Trophoblast cell (in vitro differentiated cells and primary cell): ENCODE results near the gene CCNH.
A peak's percentile ranks its signal among the peaks of the same experiment; 100 is the strongest.

ENCODE experiments used
- DNase-seq, 2 donors: peaks; one replicate each; pipeline ENCODE4 v3.0.0-alpha.2; 2016
- H2AFZ ChIP-seq: 2 replicates; pipeline ENCODE4 v1.6.1; 2013; ENCODE audit warnings: low read length, moderate library complexity, mild to moderate bottlenecking; ENCODE audit not compliant: insufficient read depth, poor library complexity
- H2AK5ac ChIP-seq: 2 replicates; pipeline ENCODE4 v1.6.1; 2013; ENCODE audit warnings: mild to moderate bottlenecking, low read length
- H2BK120ac ChIP-seq: 2 replicates; pipeline ENCODE4 v1.6.1; 2013; ENCODE audit warnings: low read length, mild to moderate bottlenecking, moderate library complexity; ENCODE audit not compliant: insufficient read depth, poor library complexity
- H2BK12ac ChIP-seq: 2 replicates; pipeline ENCODE4 v1.6.1; 2013; ENCODE audit warnings: mild to moderate bottlenecking, low read length, moderate library complexity
- H2BK5ac ChIP-seq: 2 replicates; pipeline ENCODE4 v1.6.1; 2013; ENCODE audit warnings: low read length, low read depth, moderate library complexity, mild to moderate bottlenecking; ENCODE audit not compliant: poor library complexity
- H3K14ac ChIP-seq: 2 replicates; pipeline ENCODE4 v1.6.1; 2013; ENCODE audit warnings: mild to moderate bottlenecking, low read length
- H3K18ac ChIP-seq: 2 replicates; pipeline ENCODE4 v1.6.1; 2013; ENCODE audit warnings: mild to moderate bottlenecking, low read length
- H3K23ac ChIP-seq: 2 replicates; pipeline ENCODE4 v1.6.1; 2013; ENCODE audit warnings: low read length
- H3K27ac ChIP-seq: 2 replicates; pipeline ENCODE4 v1.5.1; 2013; ENCODE audit warnings: low read depth, mild to moderate bottlenecking, inconsistent platforms, low read length, moderate library complexity
- H3K27me3 ChIP-seq: 2 replicates; pipeline ENCODE4 v1.6.1; 2013; ENCODE audit warnings: inconsistent platforms, mild to moderate bottlenecking, low read length, moderate library complexity; ENCODE audit not compliant: insufficient read depth
- H3K36me3 ChIP-seq, 2 experiments: 1 replicate in 1 of 2; 2 replicates in 1 of 2; pipeline ENCODE4 v1.6.1; 2013; ENCODE audit warnings: low read length in 2 of 2, mild to moderate bottlenecking in 2 of 2, moderate library complexity in 1 of 2; ENCODE audit not compliant: insufficient read depth in 2 of 2, control insufficient read depth in 1 of 2
- H3K4ac ChIP-seq: 2 replicates; pipeline ENCODE4 v1.6.1; 2013; ENCODE audit warnings: low read depth, mild to moderate bottlenecking, low read length, moderate library complexity
- H3K4me1 ChIP-seq, 2 experiments: 1 replicate in 1 of 2; 2 replicates in 1 of 2; pipeline ENCODE4 v1.6.1; 2013; ENCODE audit warnings: low read length in 2 of 2, mild to moderate bottlenecking in 2 of 2, moderate library complexity in 1 of 2; ENCODE audit not compliant: insufficient read depth in 2 of 2, control insufficient read depth in 1 of 2
- H3K4me2 ChIP-seq: 2 replicates; pipeline ENCODE4 v1.6.1; 2013; ENCODE audit warnings: inconsistent platforms, mild to moderate bottlenecking, low read length, moderate library complexity
- H3K4me3 ChIP-seq: 2 replicates; pipeline ENCODE4 v1.5.1; 2013; ENCODE audit warnings: mild to moderate bottlenecking, low read depth, low read length, inconsistent platforms
- H3K79me1 ChIP-seq: one replicate; pipeline ENCODE4 v1.6.1; 2013; ENCODE audit warnings: low read length
- H3K79me2 ChIP-seq: 2 replicates; pipeline ENCODE4 v1.6.1; 2013; ENCODE audit warnings: low read length, mild to moderate bottlenecking; ENCODE audit not compliant: control insufficient read depth, insufficient read depth, poor library complexity
- H3K9ac ChIP-seq: 2 replicates; pipeline ENCODE4 v1.6.1; 2013; ENCODE audit warnings: mild to moderate bottlenecking, low read length
- H3K9me3 ChIP-seq: 2 replicates; pipeline ENCODE4 v1.6.1; 2013; ENCODE audit warnings: low read depth, mild to moderate bottlenecking, control low read depth, inconsistent platforms, low read length; ENCODE audit not compliant: insufficient read depth
- H4K12ac ChIP-seq: 2 replicates; pipeline ENCODE4 v1.6.1; 2013; ENCODE audit warnings: low read depth, mild to moderate bottlenecking, low read length, moderate library complexity
- H4K8ac ChIP-seq: 2 replicates; pipeline ENCODE4 v1.6.1; 2013; ENCODE audit warnings: low read depth, mild to moderate bottlenecking, low read length, moderate library complexity
- H4K91ac ChIP-seq: one replicate; pipeline ENCODE4 v1.6.1; 2013; ENCODE audit warnings: low read depth, mild to moderate bottlenecking, low read length, moderate library complexity
- WGBS: extraction: QIAGEN DNeasy Blood & Tissue Kit; methylation state at CpG from one replicate; pipeline ENCODE4 v1.1.7; 2013; ENCODE audit warnings: missing lambda C conversion rate; ENCODE audit not compliant: insufficient read length, insufficient coverage; ENCODE audit errors: extremely low coverage; 5-methylcytosine and 5-hydroxymethylcytosine counted together

CCNH gene

DNA sequence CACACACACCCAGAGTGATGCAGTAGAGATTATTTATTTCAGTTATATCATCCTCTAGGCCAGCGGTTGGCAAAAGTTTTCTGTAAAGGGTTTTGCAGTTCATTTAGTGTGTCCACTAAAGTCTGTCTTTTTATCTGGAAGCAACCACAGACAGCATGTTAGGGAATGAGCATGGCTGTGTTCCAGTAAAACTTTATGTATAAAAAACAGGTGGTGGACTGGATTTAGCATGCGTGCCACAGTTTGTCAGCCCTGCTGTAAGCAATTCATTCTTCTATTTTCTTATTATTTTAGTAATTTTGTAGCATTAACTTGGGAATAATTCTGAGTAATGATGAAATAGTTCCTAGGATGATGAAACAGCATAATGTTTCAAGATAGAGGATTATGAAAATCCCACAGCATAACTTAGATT lies 51.7 kb downstream of the CCNH start:
- no peak overlapping the region for H2BK5ac ChIP-seq
- H3K23ac ChIP-seq: no peak overlapping the region
- H2BK120ac ChIP-seq: no peak overlapping the region
- H4K8ac ChIP-seq: no peak overlapping the region
- no peaks in the 10 kb centered on the region for H3K27me3 ChIP-seq
- no peaks in the 10 kb centered on the region for H3K4me1 ChIP-seq
- no peak overlapping the region for H3K4me3 ChIP-seq
- H3K18ac ChIP-seq: no peak overlapping the region
- no peak overlapping the region for H2AK5ac ChIP-seq
- H3K4ac ChIP-seq: no peak overlapping the region
- no peaks in the 10 kb centered on the region for H3K9me3 ChIP-seq
- no peak overlapping the region for H3K27ac ChIP-seq
- H3K9ac ChIP-seq: no peak overlapping the region
- no CpG with 5 or more reads among the region's 2 CpGs for WGBS
- H3K14ac ChIP-seq: no peak overlapping the region
- H3K79me2 ChIP-seq: no peaks in the 10 kb centered on the region
- no peak overlapping the region for H2BK12ac ChIP-seq
- no peak for DNase-seq
- H4K12ac ChIP-seq: no peak overlapping the region
- no peak overlapping the region for H2AFZ ChIP-seq
- H3K36me3 ChIP-seq: peaks cover 6 to 7% of the 10 kb centered on the region in 2 experiments
- no peak overlapping the region for H3K4me2 ChIP-seq
- no peak overlapping the region for H4K91ac ChIP-seq
- no peaks in the 10 kb centered on the region for H3K79me1 ChIP-seq

DNA sequence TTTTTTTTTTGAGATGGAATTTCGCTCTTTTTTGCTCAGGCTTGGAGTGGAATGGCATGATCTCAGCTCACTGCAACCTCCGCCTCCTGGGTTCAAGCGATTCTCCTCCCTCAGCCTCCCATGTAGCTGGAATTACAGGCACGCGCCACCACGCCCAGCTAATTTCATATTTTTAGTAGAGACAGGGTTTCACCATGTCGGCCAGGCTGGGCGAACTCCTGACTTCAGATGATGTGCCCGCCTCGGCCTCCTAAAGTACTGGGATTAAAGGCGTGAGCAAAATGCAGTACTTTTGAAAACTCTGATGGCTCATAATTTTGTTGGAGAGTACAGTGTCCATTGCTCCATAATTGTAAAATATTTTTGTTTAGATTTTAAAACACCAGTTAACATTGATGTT lies 52.6 kb downstream of the CCNH start:
- no peak overlapping the region for H3K27ac ChIP-seq
- H3K36me3 ChIP-seq: peaks cover 6 to 8% of the 10 kb centered on the region in 2 experiments
- WGBS: no CpG with 5 or more reads among the region's 11 CpGs
- H3K4ac ChIP-seq: no peak overlapping the region
- no peak overlapping the region for H3K23ac ChIP-seq
- H2BK5ac ChIP-seq: no peak overlapping the region
- no peaks in the 10 kb centered on the region for H3K9me3 ChIP-seq
- H3K79me1 ChIP-seq: no peaks in the 10 kb centered on the region
- no peaks in the 10 kb centered on the region for H3K4me1 ChIP-seq
- H3K79me2 ChIP-seq: no peaks in the 10 kb centered on the region
- no peak overlapping the region for H3K9ac ChIP-seq
- no peak overlapping the region for H4K91ac ChIP-seq
- H2BK12ac ChIP-seq: no peak overlapping the region
- no peak overlapping the region for H4K12ac ChIP-seq
- H2BK120ac ChIP-seq: no peak overlapping the region
- no peak overlapping the region for H3K14ac ChIP-seq
- H3K4me2 ChIP-seq: no peak overlapping the region
- H3K4me3 ChIP-seq: no peak overlapping the region
- no peak overlapping the region for H2AFZ ChIP-seq
- DNase-seq: peak in 1 of 2 donors; percentile 26
- H2AK5ac ChIP-seq: no peak overlapping the region
- H3K18ac ChIP-seq: no peak overlapping the region
- no peaks in the 10 kb centered on the region for H3K27me3 ChIP-seq
- no peak overlapping the region for H4K8ac ChIP-seq

DNA sequence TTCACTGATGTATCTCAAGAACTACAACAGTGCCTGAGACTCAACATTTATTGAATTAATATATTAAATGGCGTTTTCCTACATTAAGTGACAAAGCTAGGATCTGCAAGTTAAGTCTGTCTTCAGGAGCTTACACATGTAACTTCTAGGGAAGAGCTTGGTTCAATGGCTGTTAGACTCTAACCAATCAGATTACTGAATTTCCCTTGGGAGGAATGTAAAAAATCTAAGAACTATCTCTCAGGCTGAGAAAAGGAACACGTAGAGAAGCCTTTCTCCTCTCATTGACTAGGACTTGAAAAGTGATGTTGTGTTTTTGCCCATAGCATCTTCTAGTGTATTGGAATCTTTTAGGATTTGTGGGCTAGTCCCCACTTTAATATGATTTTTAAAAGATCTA lies 53.6 kb downstream of the CCNH start:
- H3K79me1 ChIP-seq: no peaks in the 10 kb centered on the region
- H3K27ac ChIP-seq: no peak overlapping the region
- DNase-seq: peak in 1 of 2 donors; percentile 41
- H3K9me3 ChIP-seq: no peaks in the 10 kb centered on the region
- H3K4ac ChIP-seq: no peak overlapping the region
- H3K79me2 ChIP-seq: no peaks in the 10 kb centered on the region
- H4K91ac ChIP-seq: no peak overlapping the region
- no peak overlapping the region for H2AFZ ChIP-seq
- no peaks in the 10 kb centered on the region for H3K4me1 ChIP-seq
- H4K8ac ChIP-seq: no peak overlapping the region
- H3K4me2 ChIP-seq: no peak overlapping the region
- H3K27me3 ChIP-seq: no peaks in the 10 kb centered on the region
- H2BK12ac ChIP-seq: no peak overlapping the region
- H3K18ac ChIP-seq: no peak overlapping the region
- no peak overlapping the region for H2AK5ac ChIP-seq
- no CpG with 5 or more reads among the region's 2 CpGs for WGBS
- no peak overlapping the region for H3K9ac ChIP-seq
- no peak overlapping the region for H4K12ac ChIP-seq
- H3K23ac ChIP-seq: no peak overlapping the region
- H3K4me3 ChIP-seq: no peak overlapping the region
- no peak overlapping the region for H2BK120ac ChIP-seq
- H3K14ac ChIP-seq: no peak overlapping the region
- no peak overlapping the region for H2BK5ac ChIP-seq
- H3K36me3 ChIP-seq: peaks cover 6 to 9% of the 10 kb centered on the region in 2 experiments

DNA sequence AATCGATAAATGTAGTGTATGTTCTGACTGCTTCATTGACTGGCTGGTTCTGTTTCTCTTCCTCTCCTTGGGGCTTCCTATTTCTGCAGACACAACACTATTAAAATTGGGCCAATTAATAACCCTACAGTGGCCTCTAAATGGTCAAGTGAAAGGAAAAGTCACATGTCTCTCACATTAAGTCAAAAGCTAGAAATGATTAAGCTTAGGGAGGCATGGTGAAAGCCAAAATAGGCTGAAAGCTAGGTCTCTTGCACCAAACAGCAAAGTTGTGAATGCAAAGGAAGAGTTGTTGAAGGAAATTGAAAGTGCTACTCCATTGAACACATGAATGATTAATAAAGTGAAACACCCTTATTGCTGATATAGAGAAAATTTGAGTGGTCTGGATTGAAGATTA lies 58.2 kb downstream of the CCNH start:
- Histone ChIP-seq H3K9ac (no peak overlapping the region), H3K79me2 (no peaks in the 10 kb centered on the region), H2AFZ (no peak overlapping the region), H2AK5ac (no peak overlapping the region), H3K23ac (no peak overlapping the region), H3K36me3 (peaks cover 3 to 7% of the 10 kb centered on the region in 2 experiments), H2BK120ac (no peak overlapping the region), H4K12ac (no peak overlapping the region), H4K8ac (no peak overlapping the region), H3K4ac (no peak overlapping the region), H2BK5ac (no peak overlapping the region), H3K14ac (no peak overlapping the region), H2BK12ac (no peak overlapping the region), H3K27me3 (no peaks in the 10 kb centered on the region), H4K91ac (no peak overlapping the region), H3K27ac (no peak overlapping the region), H3K9me3 (no peaks in the 10 kb centered on the region), H3K79me1 (no peaks in the 10 kb centered on the region), H3K4me1 (no peaks in the 10 kb centered on the region), H3K4me2 (no peak overlapping the region), H3K4me3 (no peak overlapping the region), H3K18ac (no peak overlapping the region)
- no CpG with 5 or more reads among the region's 1 CpG for WGBS
- no peak for DNase-seq
